ENCODE results near the gene MYO3B.
"Not testable (repeated sequence)": the region's sequence is repeated elsewhere in the genome, so short reads cannot be mapped to it uniquely, and the experiment has no call there.

- not testable (repeated sequence) for TF ChIP-seq CTCF (optimal IDR thresholded peaks at IDR 0.05 in 1 of 3, IDR thresholded peaks at IDR 0.05 in 1 of 3, conservative IDR thresholded peaks at IDR 0.05 in 1 of 3; ENCODE audit: extremely low read depth in 1 of 3, insufficient read depth in 2 of 3, low read length in 3 of 3); EZH2 (IDR thresholded peaks at IDR 0.05; ENCODE audit: low read length)
Observed at GRCh38 chr2:170551899-170552298, 374.0 kb downstream of the MYO3B start.
